Type B pancreatic cell (in vitro differentiated cells): ENCODE data around the gene IGF2BP2. TPM values are rescaled to one million over a fixed set of nuclear protein-coding genes. Genes with fewer than 3 reads are reported as not detected.

Experiments used
- DNase-seq: peaks from one replicate; pipeline ENCODE4 v3.0.0; 2021; ENCODE audit warnings: mixed read lengths; ENCODE audit not compliant: unreplicated experiment; ENCODE audit errors: extremely low spot score
- H3K27ac Mint-ChIP-seq: 2 replicates; pipeline ENCODE4 v1.8.0; 2021; ENCODE audit warnings: mild to moderate bottlenecking, mixed read lengths
- H3K27me3 Mint-ChIP-seq: 2 replicates; pipeline ENCODE4 v1.8.0; 2021; ENCODE audit warnings: mixed read lengths
- H3K36me3 Mint-ChIP-seq: 2 replicates; pipeline ENCODE4 v1.8.0; 2021; ENCODE audit warnings: mixed read lengths
- H3K4me1 Mint-ChIP-seq: one replicate; pipeline ENCODE4 v1.8.0; 2021; ENCODE audit warnings: mixed read lengths; ENCODE audit not compliant: unreplicated experiment
- H3K4me3 Mint-ChIP-seq: 2 replicates; pipeline ENCODE4 v1.8.0; 2021; ENCODE audit warnings: mild to moderate bottlenecking, mixed read lengths
- H3K9me3 Mint-ChIP-seq: 2 replicates; pipeline ENCODE4 v1.8.0; 2021; ENCODE audit warnings: mixed read lengths
- CTCF ChIP-seq: fragments of 200-600 bp; sonication (generic); conservative IDR thresholded peaks from 2 replicates; pipeline ENCODE4 v1.5.0; 2021; ENCODE audit warnings: antibody characterized with exemption, mild to moderate bottlenecking
- total RNA-seq: library from RNA; stranded (reverse); gene quantifications from 2 replicates; pipeline ENCODE4 v1.2.1, GENCODE V29; 2021; ENCODE audit warnings: low replicate concordance

The IGF2BP2 gene
- total RNA-seq, 1 donor from 2014 or later: 140 TPM

GRCh38 chr3:185722881-185723280 lies 102.0 kb downstream of the IGF2BP2 start:
- peaks cover 51% of the 10 kb centered on the region for H3K4me1 Mint-ChIP-seq
- peaks cover 43% of the 10 kb centered on the region for H3K36me3 Mint-ChIP-seq
- no peak for TF ChIP-seq CTCF
- DNase-seq: no peak
- no peak overlapping the region for H3K27ac Mint-ChIP-seq
- no peaks in the 10 kb centered on the region for H3K27me3 Mint-ChIP-seq
- H3K9me3 Mint-ChIP-seq: no peaks in the 10 kb centered on the region
- no peak overlapping the region for H3K4me3 Mint-ChIP-seq

- peaks cover 39% of the 10 kb centered on the region for H3K36me3 Mint-ChIP-seq
- no peaks in the 10 kb centered on the region for H3K27me3 Mint-ChIP-seq
- no peaks in the 10 kb centered on the region for H3K9me3 Mint-ChIP-seq
- no peak for TF ChIP-seq CTCF
- no peak overlapping the region for H3K4me3 Mint-ChIP-seq
- peaks cover 50% of the 10 kb centered on the region for H3K4me1 Mint-ChIP-seq
- peak overlapping the region; percentile 16 for H3K27ac Mint-ChIP-seq
- no peak for DNase-seq
These were observed 102.9 kb downstream of the IGF2BP2 start for GRCh38 chr3:185721970-185722369.

- no peak for DNase-seq
- Mint-ChIP-seq H3K4me3 (no peak overlapping the region), H3K36me3 (peaks cover 31% of the 10 kb centered on the region)
These were observed 104.5 kb downstream of the IGF2BP2 start for GRCh38 chr3:185720326-185720725.

GRCh38 chr3:185718736-185719593 lies 105.9 kb downstream of the IGF2BP2 start:
- Mint-ChIP-seq H3K9me3 (no peaks in the 10 kb centered on the region), H3K4me1 (peaks cover 53% of the 10 kb centered on the region), H3K27ac (peak overlapping the region; percentile 14)

More at GRCh38 chr3:185720326-185720725, 104.5 kb downstream of the IGF2BP2 start:
- no peak for TF ChIP-seq CTCF
- H3K9me3 Mint-ChIP-seq: no peaks in the 10 kb centered on the region
- no peak overlapping the region for H3K27ac Mint-ChIP-seq
- peaks cover 54% of the 10 kb centered on the region for H3K4me1 Mint-ChIP-seq
- no peaks in the 10 kb centered on the region for H3K27me3 Mint-ChIP-seq

GRCh38 chr3:185717627-185718402 lies 107.0 kb downstream of the IGF2BP2 start:
- H3K27me3 Mint-ChIP-seq: no peaks in the 10 kb centered on the region
- peak overlapping the region; percentile 50 for H3K27ac Mint-ChIP-seq
- no peak for DNase-seq
- H3K4me1 Mint-ChIP-seq: peaks cover 55% of the 10 kb centered on the region
- peak; percentile 35 for TF ChIP-seq CTCF
- H3K4me3 Mint-ChIP-seq: peak overlapping the region; percentile 9
- peaks cover 23% of the 10 kb centered on the region for H3K36me3 Mint-ChIP-seq
- H3K9me3 Mint-ChIP-seq: no peaks in the 10 kb centered on the region

More at GRCh38 chr3:185718736-185719593, 105.9 kb downstream of the IGF2BP2 start:
- H3K4me3 Mint-ChIP-seq: no peak overlapping the region
- TF ChIP-seq CTCF: no peak
- no peak for DNase-seq
- peaks cover 23% of the 10 kb centered on the region for H3K36me3 Mint-ChIP-seq
- no peaks in the 10 kb centered on the region for H3K27me3 Mint-ChIP-seq
